ENCODE data around the gene MRPL14.

DNA sequence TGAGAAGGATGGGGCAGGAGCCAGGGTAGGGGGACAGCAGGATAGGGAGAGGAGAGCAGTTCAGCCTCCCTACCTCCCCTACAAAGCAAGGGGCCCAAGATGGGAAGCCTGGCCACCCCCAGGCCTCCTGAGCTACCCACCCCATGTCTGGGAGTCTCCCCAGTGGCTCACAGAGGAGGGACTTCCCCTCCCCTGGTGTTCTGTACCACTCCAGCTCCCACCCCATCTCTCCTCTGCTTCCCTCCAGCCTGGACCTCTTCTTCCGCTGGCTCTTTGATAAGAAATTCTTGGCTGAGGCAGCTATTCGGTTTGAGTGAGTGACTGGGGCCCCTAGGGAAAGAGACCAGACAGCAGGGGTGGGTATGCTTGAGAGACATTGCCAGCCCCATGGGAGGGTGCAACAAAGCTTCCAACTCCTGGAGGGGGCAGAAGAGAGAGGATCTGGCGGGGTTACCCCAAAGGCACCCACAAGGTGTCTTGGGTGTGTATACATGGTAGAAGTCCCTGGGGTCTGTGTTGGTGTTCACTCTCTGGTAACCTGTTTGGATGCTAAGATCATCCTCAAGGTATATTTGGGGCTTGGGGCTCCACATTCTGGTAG is 23.2 kb upstream of the MRPL14 start:
- TF ChIP-seq, protein P1, sequence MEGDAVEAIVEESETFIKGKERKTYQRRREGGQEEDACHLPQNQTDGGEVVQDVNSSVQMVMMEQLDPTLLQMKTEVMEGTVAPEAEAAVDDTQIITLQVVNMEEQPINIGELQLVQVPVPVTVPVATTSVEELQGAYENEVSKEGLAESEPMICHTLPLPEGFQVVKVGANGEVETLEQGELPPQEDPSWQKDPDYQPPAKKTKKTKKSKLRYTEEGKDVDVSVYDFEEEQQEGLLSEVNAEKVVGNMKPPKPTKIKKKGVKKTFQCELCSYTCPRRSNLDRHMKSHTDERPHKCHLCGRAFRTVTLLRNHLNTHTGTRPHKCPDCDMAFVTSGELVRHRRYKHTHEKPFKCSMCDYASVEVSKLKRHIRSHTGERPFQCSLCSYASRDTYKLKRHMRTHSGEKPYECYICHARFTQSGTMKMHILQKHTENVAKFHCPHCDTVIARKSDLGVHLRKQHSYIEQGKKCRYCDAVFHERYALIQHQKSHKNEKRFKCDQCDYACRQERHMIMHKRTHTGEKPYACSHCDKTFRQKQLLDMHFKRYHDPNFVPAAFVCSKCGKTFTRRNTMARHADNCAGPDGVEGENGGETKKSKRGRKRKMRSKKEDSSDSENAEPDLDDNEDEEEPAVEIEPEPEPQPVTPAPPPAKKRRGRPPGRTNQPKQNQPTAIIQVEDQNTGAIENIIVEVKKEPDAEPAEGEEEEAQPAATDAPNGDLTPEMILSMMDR (IDR thresholded peaks at IDR 0.05; ENCODE audit: low read length): no peak
- no peak for TF ChIP-seq EZH2 (optimal IDR thresholded peaks at IDR 0.05; ENCODE audit: low read depth, low read length)

All from MM.1S (cell line).